ENCODE data around the gene ZBTB7C. TPM values are rescaled to one million over a fixed set of nuclear protein-coding genes. Genes with fewer than 3 reads are reported as not detected.

Gene ZBTB7C
- total RNA-seq, 1 donor from 2014 or later: 0.11 TPM

DNA sequence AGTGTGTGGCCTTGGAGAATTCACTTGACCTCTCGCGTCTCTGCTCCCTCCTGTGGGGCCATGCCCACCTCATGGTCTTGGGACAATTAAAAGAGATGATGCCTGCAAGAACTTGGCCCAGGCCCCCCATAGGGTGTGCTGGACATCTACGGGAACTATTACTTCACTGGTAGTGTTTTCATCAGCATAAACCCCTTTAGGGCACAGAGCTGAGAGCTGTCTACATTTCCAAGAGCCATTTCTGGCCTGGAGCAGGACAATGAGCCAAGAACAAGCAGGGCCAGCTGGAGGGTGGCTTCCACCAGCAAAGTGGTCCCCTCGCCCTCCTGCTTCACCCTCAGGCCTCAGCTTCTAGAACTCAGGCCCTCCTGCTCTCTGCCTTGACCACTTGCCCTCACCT, 232.3 kb downstream of the ZBTB7C start:
- no peak for TF ChIP-seq CTCF (IDR thresholded peaks at IDR 0.05)
- DNase-seq (ENCODE audit: extremely low spot score, unreplicated experiment): no peak
- Mint-ChIP-seq H3K4me3 (ENCODE audit: unreplicated experiment) (no peak overlapping the region), H3K27me3 (ENCODE audit: unreplicated experiment) (peaks cover 32% of the 10 kb centered on the region), H3K36me3 (ENCODE audit: unreplicated experiment) (no peaks in the 10 kb centered on the region), H3K27ac (ENCODE audit: unreplicated experiment) (no peak overlapping the region), H3K9me3 (ENCODE audit: unreplicated experiment) (no peaks in the 10 kb centered on the region), H3K4me1 (ENCODE audit: unreplicated experiment) (peaks cover 15% of the 10 kb centered on the region)

- Mint-ChIP-seq H3K36me3 (ENCODE audit: unreplicated experiment) (no peaks in the 10 kb centered on the region), H3K27me3 (ENCODE audit: unreplicated experiment) (peaks cover 35% of the 10 kb centered on the region), H3K27ac (ENCODE audit: unreplicated experiment) (no peak overlapping the region), H3K4me3 (ENCODE audit: unreplicated experiment) (no peak overlapping the region), H3K4me1 (ENCODE audit: unreplicated experiment) (peaks cover 15% of the 10 kb centered on the region), H3K9me3 (ENCODE audit: unreplicated experiment) (no peaks in the 10 kb centered on the region)
- no peak for TF ChIP-seq CTCF (IDR thresholded peaks at IDR 0.05)
- no peak for DNase-seq (ENCODE audit: extremely low spot score, unreplicated experiment)
Observed at GRCh38 chr18:48173557-48173956, 235.6 kb downstream of the ZBTB7C start.

DNA sequence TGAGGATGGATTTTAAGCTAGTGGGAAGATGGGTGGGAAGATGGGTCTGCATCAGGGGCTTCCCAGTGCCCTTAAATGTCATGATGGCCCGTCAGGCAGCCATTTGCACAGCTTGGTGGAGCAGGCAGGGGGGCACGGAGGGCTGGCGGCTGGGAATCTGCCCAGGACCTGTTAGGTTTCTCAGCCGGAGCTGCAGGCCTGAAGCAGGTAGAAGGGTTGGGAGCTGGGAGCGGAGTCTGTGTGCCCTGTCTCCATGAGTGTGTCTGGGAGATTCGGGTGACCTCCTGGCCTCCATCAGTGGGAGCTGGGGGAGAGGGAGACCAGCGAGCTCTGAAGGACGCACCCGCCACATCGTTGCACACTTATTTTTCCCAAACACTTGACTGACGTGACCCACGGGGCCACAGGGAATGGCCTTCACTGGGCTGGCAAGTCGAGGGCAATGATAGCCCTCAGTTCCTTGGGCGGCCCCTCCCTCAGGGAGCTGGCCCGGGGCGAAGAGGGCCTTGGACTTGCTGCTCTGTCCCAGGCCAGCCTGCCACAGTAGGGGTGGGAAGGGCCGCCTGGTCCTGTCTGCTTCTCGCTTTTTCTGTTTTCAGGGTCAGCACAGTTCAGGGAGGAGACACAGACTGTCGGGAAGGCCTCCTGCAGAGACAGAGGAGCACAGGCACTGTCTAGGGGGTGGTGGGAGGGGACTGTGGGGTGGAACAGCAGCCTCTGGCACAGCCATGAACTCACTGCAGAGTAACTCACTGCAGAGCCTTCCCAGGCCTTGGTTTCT, 236.8 kb downstream of the ZBTB7C start:
- no peak for DNase-seq (ENCODE audit: extremely low spot score, unreplicated experiment)
- H3K27me3 Mint-ChIP-seq (ENCODE audit: unreplicated experiment): peaks cover 43% of the 10 kb centered on the region
- no peaks in the 10 kb centered on the region for H3K9me3 Mint-ChIP-seq (ENCODE audit: unreplicated experiment)
- no peak overlapping the region for H3K4me3 Mint-ChIP-seq (ENCODE audit: unreplicated experiment)
- TF ChIP-seq CTCF (IDR thresholded peaks at IDR 0.05): no peak
- H3K4me1 Mint-ChIP-seq (ENCODE audit: unreplicated experiment): peaks cover 15% of the 10 kb centered on the region
- no peak overlapping the region for H3K27ac Mint-ChIP-seq (ENCODE audit: unreplicated experiment)
- no peaks in the 10 kb centered on the region for H3K36me3 Mint-ChIP-seq (ENCODE audit: unreplicated experiment)

GRCh38 chr18:48171490-48172188, 237.5 kb downstream of the ZBTB7C start:
- TF ChIP-seq CTCF (IDR thresholded peaks at IDR 0.05): no peak
- H3K4me3 Mint-ChIP-seq (ENCODE audit: unreplicated experiment): no peak overlapping the region
- peaks cover 13% of the 10 kb centered on the region for H3K4me1 Mint-ChIP-seq (ENCODE audit: unreplicated experiment)
- peaks cover 41% of the 10 kb centered on the region for H3K27me3 Mint-ChIP-seq (ENCODE audit: unreplicated experiment)
- no peak overlapping the region for H3K27ac Mint-ChIP-seq (ENCODE audit: unreplicated experiment)
- H3K36me3 Mint-ChIP-seq (ENCODE audit: unreplicated experiment): no peaks in the 10 kb centered on the region
- H3K9me3 Mint-ChIP-seq (ENCODE audit: unreplicated experiment): no peaks in the 10 kb centered on the region
- DNase-seq (ENCODE audit: extremely low spot score, unreplicated experiment): no peak

DNA sequence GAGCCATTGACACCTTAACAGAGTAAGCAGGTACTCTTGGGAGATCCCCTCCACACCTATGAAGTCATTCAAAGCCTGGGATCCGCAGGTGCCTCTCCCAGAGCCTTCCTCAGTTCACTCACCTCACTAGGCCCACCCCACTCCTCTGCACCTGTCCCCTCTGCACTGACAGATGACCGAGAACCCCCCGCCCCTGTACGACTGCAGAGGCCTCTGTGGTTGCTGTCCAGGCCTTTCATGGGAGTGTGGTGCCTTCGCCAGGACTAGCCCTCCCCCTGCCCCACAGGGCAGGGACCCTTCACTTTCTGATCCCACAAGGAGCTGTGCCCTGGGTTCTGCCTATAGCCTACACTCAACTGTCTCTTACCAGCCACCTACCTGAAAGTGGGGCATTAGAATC, 238.5 kb downstream of the ZBTB7C start:
- peaks cover 35% of the 10 kb centered on the region for H3K27me3 Mint-ChIP-seq (ENCODE audit: unreplicated experiment)
- H3K4me3 Mint-ChIP-seq (ENCODE audit: unreplicated experiment): no peak overlapping the region
- DNase-seq (ENCODE audit: extremely low spot score, unreplicated experiment): no peak
- no peak overlapping the region for H3K27ac Mint-ChIP-seq (ENCODE audit: unreplicated experiment)
- no peak for TF ChIP-seq CTCF (IDR thresholded peaks at IDR 0.05)
- H3K36me3 Mint-ChIP-seq (ENCODE audit: unreplicated experiment): no peaks in the 10 kb centered on the region
- H3K4me1 Mint-ChIP-seq (ENCODE audit: unreplicated experiment): peaks cover 13% of the 10 kb centered on the region
- no peaks in the 10 kb centered on the region for H3K9me3 Mint-ChIP-seq (ENCODE audit: unreplicated experiment)

All from osteocyte (in vitro differentiated cells).